ENCODE measurements around the gene GANAB.

GANAB gene

DNA sequence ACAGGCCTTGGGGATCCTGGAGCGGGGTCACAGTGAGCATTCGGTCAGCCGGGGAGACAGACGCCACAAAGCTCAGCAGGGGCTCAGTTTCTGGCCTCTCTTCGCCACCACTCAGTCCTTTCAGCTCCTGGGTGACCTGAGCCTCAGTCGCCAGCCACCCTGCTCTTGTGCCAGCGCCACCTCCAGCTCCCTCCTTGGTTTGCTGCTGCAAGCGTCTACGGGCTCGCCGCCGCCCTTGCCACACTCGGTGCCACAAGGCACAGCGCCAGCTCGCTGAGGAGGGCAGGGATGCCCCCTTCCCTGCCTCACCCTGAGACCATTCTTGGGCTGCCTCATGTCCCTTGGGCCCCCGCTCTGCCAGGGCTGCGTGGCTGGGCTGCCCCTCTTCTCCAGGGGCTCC is 71.3 kb downstream of the GANAB start:
- DNase-seq (ENCODE audit: low read depth in 2 of 3, low spot score in 2 of 3), result no peak
